Upper lobe of right lung (tissue), 1 donor: ENCODE results near the gene SLC4A8. TPM values are rescaled to one million over a fixed set of nuclear protein-coding genes. Genes with fewer than 3 reads are reported as not detected.
A peak's percentile ranks its signal among the peaks of the same experiment; 100 is the strongest.

ENCODE experiments used
- ATAC-seq: fragments of 200-7000 bp; cut with Tn5 transposase; one replicate; pipeline ENCODE4 v1.9.1; 2020; ENCODE audit warnings: mild to moderate bottlenecking, moderate library complexity
- DNase-seq: peaks from one replicate; pipeline ENCODE4 v3.0.0-alpha.2; 2020
- H3K27ac ChIP-seq: fragments of 200-600 bp; one replicate; pipeline ENCODE4 v1.8.0; 2022
- H3K27me3 ChIP-seq: fragments of 200-600 bp; one replicate; pipeline ENCODE4 v1.8.0; 2022; ENCODE audit warnings: mild to moderate bottlenecking
- H3K36me3 ChIP-seq: fragments of 200-600 bp; one replicate; pipeline ENCODE4 v1.8.0; 2022
- H3K4me1 ChIP-seq: fragments of 200-600 bp; one replicate; pipeline ENCODE4 v1.8.0; 2022
- H3K4me3 ChIP-seq: fragments of 200-600 bp; one replicate; pipeline ENCODE4 v1.8.0; 2022; ENCODE audit warnings: mild to moderate bottlenecking
- H3K9me3 ChIP-seq: fragments of 200-600 bp; one replicate; pipeline ENCODE4 v1.8.0; 2022
- CTCF ChIP-seq: fragments of 200-600 bp; IDR thresholded peaks from one replicate; pipeline ENCODE4 v1.8.0; 2022; ENCODE audit warnings: antibody characterized with exemption
- intact Hi-C: fragments of 100-400 bp; cut with DNase I; formaldehyde crosslinking; loops from one replicate; pipeline ENCODE4 v1.11.0; 2022
- total RNA-seq: library from RNA; stranded (reverse); fragmentation: NEBNext Ultra II Directional; extraction: Animal tissue kit (Norgen Biotek cat#: 25700); gene quantifications from one replicate; pipeline ENCODE4 v1.2.1, GENCODE V29; 2021
- donor health status: DM: no; HTN: yes; CAD: no; lungs with severe emphysema.

The SLC4A8 gene
- total RNA-seq, 1 donor from 2014 or later: 2.5 TPM

DNA sequence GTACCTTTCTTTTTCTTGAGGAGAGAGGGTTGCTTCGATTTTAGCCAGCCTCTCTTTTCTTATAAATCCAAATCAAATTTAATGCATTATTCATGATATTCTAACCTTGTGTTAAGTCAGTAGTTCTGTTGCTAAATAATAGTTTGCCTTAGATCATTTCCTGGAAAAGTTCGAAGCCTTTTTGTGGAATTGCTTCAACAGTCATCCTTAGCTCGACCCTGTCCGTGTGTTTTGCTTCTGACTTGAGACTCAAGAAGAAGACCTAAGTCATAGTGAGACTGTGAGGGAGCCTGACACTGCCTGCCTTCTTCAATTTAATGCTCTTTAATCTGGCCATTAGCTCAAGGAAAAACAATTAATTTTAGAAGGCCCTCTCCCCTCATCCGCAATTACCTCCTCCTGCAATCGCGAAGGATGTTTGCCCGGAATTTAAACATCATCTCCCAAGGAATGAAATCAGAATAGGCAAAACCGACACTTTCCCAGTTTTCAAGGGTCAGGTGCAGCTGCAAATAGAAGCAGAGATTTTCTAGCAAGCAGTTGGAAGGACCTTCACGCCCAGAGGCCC is 453 bp upstream of the SLC4A8 start:
- TF ChIP-seq CTCF: no peak
- peak overlapping the region; percentile 39 for H3K4me3 ChIP-seq
- H3K9me3 ChIP-seq: no peaks in the 10 kb centered on the region
- H3K27ac ChIP-seq: no peak overlapping the region
- H3K4me1 ChIP-seq: no peaks in the 10 kb centered on the region
- DNase-seq (no peak), ATAC-seq (no peak)
- intact Hi-C loops: loop anchor here (10.0 kb wide), 1 partner anchor 111 kb away; no protein-coding TSS in a partner anchor
- no peaks in the 10 kb centered on the region for H3K36me3 ChIP-seq
- peaks cover 26% of the 10 kb centered on the region for H3K27me3 ChIP-seq

- DNase-seq (no peak), ATAC-seq (no peak)
- Histone ChIP-seq H3K4me1 (no peaks in the 10 kb centered on the region), H3K27ac (no peak overlapping the region), H3K4me3 (no peak overlapping the region), H3K9me3 (no peaks in the 10 kb centered on the region), H3K36me3 (no peaks in the 10 kb centered on the region), H3K27me3 (peaks cover 12% of the 10 kb centered on the region)
- intact Hi-C loops: loop anchor here (10.0 kb wide), 1 partner anchor 107 kb away; no protein-coding TSS in a partner anchor
- no peak for TF ChIP-seq CTCF
Observed at GRCh38 chr12:51428256-51428655, 3.6 kb downstream of the SLC4A8 start.

DNA sequence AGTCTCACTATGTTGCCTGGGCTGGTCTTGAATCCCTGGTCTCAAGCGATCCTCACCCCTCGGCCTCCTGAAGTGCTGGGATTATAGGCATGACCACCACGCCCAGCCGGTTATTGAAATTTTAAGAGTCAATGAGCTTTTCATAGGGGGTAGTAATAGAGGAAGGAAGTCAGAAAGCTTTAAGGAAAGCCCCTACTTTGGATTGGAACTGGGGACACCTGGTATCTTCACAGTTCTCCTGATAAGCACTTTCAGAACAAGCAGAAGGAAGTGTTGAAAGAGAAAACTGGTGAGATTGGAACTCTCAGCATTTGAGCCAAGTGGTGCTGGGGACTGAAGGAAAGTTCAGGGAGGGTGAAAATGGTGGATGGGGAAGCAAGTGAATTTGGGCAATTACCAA is 5.1 kb downstream of the SLC4A8 start:
- DNase-seq (no peak), ATAC-seq (no peak)
- H3K27ac ChIP-seq: no peak overlapping the region
- H3K4me1 ChIP-seq: no peaks in the 10 kb centered on the region
- intact Hi-C loops: loop anchor here (10.0 kb wide), 1 partner anchor 105 kb away; no protein-coding TSS in a partner anchor
- no peaks in the 10 kb centered on the region for H3K36me3 ChIP-seq
- H3K9me3 ChIP-seq: no peaks in the 10 kb centered on the region
- no peak for TF ChIP-seq CTCF
- H3K4me3 ChIP-seq: no peak overlapping the region
- H3K27me3 ChIP-seq: peaks cover 7% of the 10 kb centered on the region

DNA sequence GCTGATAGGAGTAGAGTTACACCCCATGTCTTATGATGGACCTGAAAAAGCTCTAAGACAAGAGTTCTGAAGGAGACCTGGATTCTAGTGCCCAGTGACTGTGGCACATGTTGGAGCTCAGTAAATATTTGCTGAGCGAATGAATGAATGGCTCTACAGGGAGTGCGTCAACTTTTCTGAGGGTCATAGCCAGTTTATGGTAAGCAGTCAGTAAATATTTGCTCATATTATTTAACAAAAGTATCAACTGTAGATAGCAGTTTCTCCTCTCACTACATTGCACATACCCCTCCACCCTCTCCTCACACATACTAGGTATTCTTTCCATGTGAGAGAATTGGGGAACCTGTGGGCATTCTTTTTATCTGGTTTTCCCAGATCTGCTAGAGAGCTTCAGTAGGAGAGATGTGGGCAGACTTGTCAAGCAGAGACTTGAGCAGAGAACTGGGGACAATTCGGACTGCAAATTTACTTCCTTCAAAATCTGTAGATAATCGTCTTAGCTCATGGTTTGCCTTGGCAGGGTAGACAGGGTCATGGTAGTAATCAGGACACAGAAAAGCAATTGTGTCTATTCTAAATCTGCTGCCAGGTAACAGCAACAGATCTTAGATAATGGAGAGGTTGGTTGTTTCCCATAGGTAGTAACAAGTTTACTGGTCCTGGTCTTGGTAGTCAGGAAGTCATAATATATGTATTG is 5.7 kb downstream of the SLC4A8 start:
- DNase-seq (no peak), ATAC-seq (peak; percentile 81)
- no peaks in the 10 kb centered on the region for H3K9me3 ChIP-seq
- H3K4me3 ChIP-seq: no peak overlapping the region
- H3K27ac ChIP-seq: no peak overlapping the region
- intact Hi-C loops: no loop called here
- TF ChIP-seq CTCF: no peak
- H3K27me3 ChIP-seq: peaks cover 5% of the 10 kb centered on the region
- no peaks in the 10 kb centered on the region for H3K4me1 ChIP-seq
- H3K36me3 ChIP-seq: no peaks in the 10 kb centered on the region

DNA sequence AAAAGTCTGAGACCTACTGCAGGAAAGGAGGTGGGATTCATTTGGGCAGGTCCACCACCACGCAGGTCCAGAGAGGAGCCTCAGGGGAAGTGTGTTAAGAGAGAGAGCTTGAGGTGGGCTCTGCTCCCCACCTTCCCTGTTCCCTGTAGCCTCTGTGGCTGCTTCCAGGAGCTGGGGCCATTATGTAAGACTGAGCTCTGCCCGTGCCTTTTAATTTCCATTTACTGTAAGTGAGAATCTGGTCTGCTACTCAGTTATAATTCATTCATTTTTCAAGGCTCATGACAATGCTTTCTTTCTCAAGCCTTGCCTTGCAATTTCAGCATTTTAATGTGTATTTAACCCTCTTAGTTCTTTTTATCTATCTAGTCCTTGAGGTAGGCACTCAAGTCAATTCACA is 8.3 kb downstream of the SLC4A8 start:
- Histone ChIP-seq H3K36me3 (no peaks in the 10 kb centered on the region), H3K4me1 (no peaks in the 10 kb centered on the region), H3K9me3 (no peaks in the 10 kb centered on the region), H3K27me3 (no peaks in the 10 kb centered on the region), H3K4me3 (no peak overlapping the region), H3K27ac (no peak overlapping the region)
- no peak for DNase-seq
- no peak for ATAC-seq
- intact Hi-C loops: no loop called here
- no peak for TF ChIP-seq CTCF
